Measurements from ENCODE around the gene NMNAT2. TPM values are rescaled to one million over a fixed set of nuclear protein-coding genes. Genes with fewer than 3 reads are reported as not detected.
A peak's percentile ranks its signal among the peaks of the same experiment; 100 is the strongest.

NMNAT2 gene
- total RNA-seq, 1 donor from 2014 or later = 0.50 TPM

- H3K27ac Mint-ChIP-seq (ENCODE audit: unreplicated experiment) = no peak overlapping the region
Observed at GRCh38 chr1:183318433-183318832, 99.7 kb downstream of the NMNAT2 start.

DNA sequence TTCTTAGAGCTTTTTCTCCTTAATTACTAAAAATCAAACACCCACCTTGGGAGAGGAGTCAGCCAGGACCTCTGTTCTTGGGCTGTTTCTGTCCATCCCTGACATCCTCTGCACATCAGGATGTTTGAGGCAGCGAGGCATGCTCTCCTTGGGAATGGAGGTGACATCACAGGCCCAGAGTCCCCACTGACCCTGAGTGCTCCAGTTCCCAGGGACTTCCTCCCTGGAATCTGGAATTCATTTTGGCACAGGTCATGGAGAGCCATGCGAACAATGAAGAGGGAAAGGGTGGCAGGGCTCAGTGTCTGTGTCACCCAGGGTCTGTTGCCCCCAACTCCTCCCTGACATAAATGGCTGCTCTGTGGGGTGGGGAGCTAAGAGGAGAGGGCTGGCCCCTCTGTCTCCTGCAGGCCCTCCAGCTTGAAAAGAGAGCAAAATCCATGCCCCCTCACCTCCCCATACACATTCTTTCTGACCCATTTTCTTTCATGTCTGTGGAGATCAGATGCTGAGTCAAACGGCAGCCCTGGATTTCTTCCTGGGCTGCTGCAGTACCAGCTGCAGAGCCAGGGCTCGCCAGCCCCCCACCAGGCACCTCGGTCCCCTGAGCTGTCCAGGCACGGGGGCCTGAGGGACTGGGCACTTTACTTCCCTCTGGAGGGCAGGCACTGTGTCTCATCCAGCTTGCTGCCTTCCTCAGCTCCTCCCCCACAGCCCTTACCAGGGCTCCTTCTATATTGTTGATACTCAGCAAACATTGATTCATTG lies 102.0 kb downstream of the NMNAT2 start:
- Histone ChIP-seq H3K9ac (ENCODE audit: low read length) (no peak overlapping the region), H3K27me3 (ENCODE audit: insufficient read depth, low read length) (no peaks in the 10 kb centered on the region), H4K20me1 (ENCODE audit: insufficient read depth, low read length) (no peaks in the 10 kb centered on the region), H3K36me3 (ENCODE audit: insufficient read depth, low read length) (no peaks in the 10 kb centered on the region), H3K4me1 (ENCODE audit: insufficient read depth, low read length) (peaks cover 5% of the 10 kb centered on the region), H3K4me3 (ENCODE audit: insufficient read depth, low read depth, low read length) (no peak overlapping the region), H2AFZ (ENCODE audit: low read depth, low read length) (no peak overlapping the region), H3K79me2 (ENCODE audit: insufficient read depth, low read length) (no peaks in the 10 kb centered on the region), H3K9me3 (ENCODE audit: insufficient read depth, low read depth, low read length) (no peaks in the 10 kb centered on the region), H3K4me2 (ENCODE audit: low read length) (no peak overlapping the region), H3K27ac (ENCODE audit: low read depth, low read length) (no peak overlapping the region)
- Mint-ChIP-seq H3K27ac (ENCODE audit: unreplicated experiment) (no peak overlapping the region), H3K27me3 (ENCODE audit: low read depth, unreplicated experiment) (peaks cover 8% of the 10 kb centered on the region), H3K9me3 (ENCODE audit: unreplicated experiment) (peaks cover 5% of the 10 kb centered on the region), H3K36me3 (ENCODE audit: low read depth, unreplicated experiment) (peaks cover 2% of the 10 kb centered on the region), H3K4me3 (ENCODE audit: unreplicated experiment) (no peak overlapping the region), H3K4me1 (ENCODE audit: low read depth, unreplicated experiment) (peaks cover 10% of the 10 kb centered on the region)
- DNase-seq (ENCODE audit: low read depth) = no peak
- FAIRE-seq = no peak
- TF ChIP-seq CTCF (IDR thresholded peaks at IDR 0.05; ENCODE audit: insufficient read depth, low read depth, low read length) = no peak
- TF ChIP-seq EZH2 (IDR thresholded peaks at IDR 0.05; ENCODE audit: insufficient read depth, low read length) = no peak

More at GRCh38 chr1:183318433-183318832, 99.7 kb downstream of the NMNAT2 start:
- H3K27ac ChIP-seq (ENCODE audit: low read depth, low read length) = no peak overlapping the region
- H3K36me3 Mint-ChIP-seq (ENCODE audit: low read depth, unreplicated experiment) = peaks cover 2% of the 10 kb centered on the region
- H3K27me3 Mint-ChIP-seq (ENCODE audit: low read depth, unreplicated experiment) = peaks cover 15% of the 10 kb centered on the region
- no peaks in the 10 kb centered on the region for H3K36me3 ChIP-seq (ENCODE audit: insufficient read depth, low read length)
- FAIRE-seq (no peak), DNase-seq (ENCODE audit: low read depth) (peak; percentile 75)
- no peaks in the 10 kb centered on the region for H3K27me3 ChIP-seq (ENCODE audit: insufficient read depth, low read length)
- no peaks in the 10 kb centered on the region for H3K79me2 ChIP-seq (ENCODE audit: insufficient read depth, low read length)
- no peak overlapping the region for H2AFZ ChIP-seq (ENCODE audit: low read depth, low read length)
- peaks cover 5% of the 10 kb centered on the region for H3K9me3 Mint-ChIP-seq (ENCODE audit: unreplicated experiment)
- H3K4me1 ChIP-seq (ENCODE audit: insufficient read depth, low read length) = peaks cover 5% of the 10 kb centered on the region
- no peaks in the 10 kb centered on the region for H3K9me3 ChIP-seq (ENCODE audit: insufficient read depth, low read depth, low read length)
- H3K4me3 ChIP-seq (ENCODE audit: insufficient read depth, low read depth, low read length) = no peak overlapping the region
- H3K4me2 ChIP-seq (ENCODE audit: low read length) = no peak overlapping the region
- H3K4me1 Mint-ChIP-seq (ENCODE audit: low read depth, unreplicated experiment) = peaks cover 10% of the 10 kb centered on the region
- H3K9ac ChIP-seq (ENCODE audit: low read length) = peak overlapping the region; percentile 20
- TF ChIP-seq CTCF (IDR thresholded peaks at IDR 0.05; ENCODE audit: insufficient read depth, low read depth, low read length) = peak; percentile 34
- TF ChIP-seq EZH2 (IDR thresholded peaks at IDR 0.05; ENCODE audit: insufficient read depth, low read length) = no peak
- no peaks in the 10 kb centered on the region for H4K20me1 ChIP-seq (ENCODE audit: insufficient read depth, low read length)
- no peak overlapping the region for H3K4me3 Mint-ChIP-seq (ENCODE audit: unreplicated experiment)

- no peak overlapping the region for H3K27ac Mint-ChIP-seq (ENCODE audit: unreplicated experiment)
- H4K20me1 ChIP-seq (ENCODE audit: insufficient read depth, low read length) = no peaks in the 10 kb centered on the region
- TF ChIP-seq CTCF (IDR thresholded peaks at IDR 0.05; ENCODE audit: insufficient read depth, low read depth, low read length) (no peak), EZH2 (IDR thresholded peaks at IDR 0.05; ENCODE audit: insufficient read depth, low read length) (no peak)
- DNase-seq (ENCODE audit: low read depth) (no peak), FAIRE-seq (no peak)
- no peak overlapping the region for H3K9ac ChIP-seq (ENCODE audit: low read length)
- peaks cover 8% of the 10 kb centered on the region for H3K9me3 Mint-ChIP-seq (ENCODE audit: unreplicated experiment)
- H3K27me3 Mint-ChIP-seq (ENCODE audit: low read depth, unreplicated experiment) = peaks cover 6% of the 10 kb centered on the region
- no peak overlapping the region for H3K4me2 ChIP-seq (ENCODE audit: low read length)
- no peaks in the 10 kb centered on the region for H3K36me3 ChIP-seq (ENCODE audit: insufficient read depth, low read length)
- no peaks in the 10 kb centered on the region for H3K27me3 ChIP-seq (ENCODE audit: insufficient read depth, low read length)
- no peak overlapping the region for H3K4me3 Mint-ChIP-seq (ENCODE audit: unreplicated experiment)
- no peaks in the 10 kb centered on the region for H3K4me1 ChIP-seq (ENCODE audit: insufficient read depth, low read length)
- no peaks in the 10 kb centered on the region for H3K79me2 ChIP-seq (ENCODE audit: insufficient read depth, low read length)
- no peaks in the 10 kb centered on the region for H3K36me3 Mint-ChIP-seq (ENCODE audit: low read depth, unreplicated experiment)
- H2AFZ ChIP-seq (ENCODE audit: low read depth, low read length) = no peak overlapping the region
- H3K4me1 Mint-ChIP-seq (ENCODE audit: low read depth, unreplicated experiment) = peaks cover 2% of the 10 kb centered on the region
- no peak overlapping the region for H3K4me3 ChIP-seq (ENCODE audit: insufficient read depth, low read depth, low read length)
- H3K9me3 ChIP-seq (ENCODE audit: insufficient read depth, low read depth, low read length) = no peaks in the 10 kb centered on the region
- no peak overlapping the region for H3K27ac ChIP-seq (ENCODE audit: low read depth, low read length)
Observed at GRCh38 chr1:183313063-183313462, 105.1 kb downstream of the NMNAT2 start.
